ENCODE results near the gene LRRC8E.

Gene LRRC8E

GRCh38 chr19:7900401-7900870, 12.1 kb downstream of the LRRC8E start:
- TF ChIP-seq GATA2 (IDR thresholded peaks at IDR 0.05; ENCODE audit: low read depth, low read length) (no peak), GATA3 (IDR thresholded peaks at IDR 0.05; ENCODE audit: low read depth, low read length) (no peak)

- TF ChIP-seq GATA2 (IDR thresholded peaks at IDR 0.05; ENCODE audit: low read depth, low read length) (no peak), GATA3 (IDR thresholded peaks at IDR 0.05; ENCODE audit: low read depth, low read length) (no peak)
Measured at GRCh38 chr19:7900931-7901330, 12.6 kb downstream of the LRRC8E start.

- TF ChIP-seq GATA3 (IDR thresholded peaks at IDR 0.05; ENCODE audit: low read depth, low read length) (no peak), GATA2 (IDR thresholded peaks at IDR 0.05; ENCODE audit: low read depth, low read length) (no peak)
Measured at GRCh38 chr19:7901337-7901736, 13.0 kb downstream of the LRRC8E start.

- TF ChIP-seq GATA2 (IDR thresholded peaks at IDR 0.05; ENCODE audit: low read depth, low read length) = no peak
- TF ChIP-seq GATA3 (IDR thresholded peaks at IDR 0.05; ENCODE audit: low read depth, low read length) = no peak
Measured at GRCh38 chr19:7902796-7903243, 14.5 kb downstream of the LRRC8E start.

- TF ChIP-seq GATA3 (IDR thresholded peaks at IDR 0.05; ENCODE audit: low read depth, low read length) (no peak), GATA2 (IDR thresholded peaks at IDR 0.05; ENCODE audit: low read depth, low read length) (no peak; the same call in 1 of the 2 replicates)
Measured at GRCh38 chr19:7903244-7904073, 15.1 kb downstream of the LRRC8E start, which contains the start of gene MAP2K7. Gene MAP2K7, plus strand, starts transcription at chr19:7903877. Its CDS starts 68 bp downstream, at chr19:7903945.

- no peak for TF ChIP-seq GATA3 (IDR thresholded peaks at IDR 0.05; ENCODE audit: low read depth, low read length)
Measured at GRCh38 chr19:7904074-7905020, 16.0 kb downstream of the LRRC8E start.

DNA sequence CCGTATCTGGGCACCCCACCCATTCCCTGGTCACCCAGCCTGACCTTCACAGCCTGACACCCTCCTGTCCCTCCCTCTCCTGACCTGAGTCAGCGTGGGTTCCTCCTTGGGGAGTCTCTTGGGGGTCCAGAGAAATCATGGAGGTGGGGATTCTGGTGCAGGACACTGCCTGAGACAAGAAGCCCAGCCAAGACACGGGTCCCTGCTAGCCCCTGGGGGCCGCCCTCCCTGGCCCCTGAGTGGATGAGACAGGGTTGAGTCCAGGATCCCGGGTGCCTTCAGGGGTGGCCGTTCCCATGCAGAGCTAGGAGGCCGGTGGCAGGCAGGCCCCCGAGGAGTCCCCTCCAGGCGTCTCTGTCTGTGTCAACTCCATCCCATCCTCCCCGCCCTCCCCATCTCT, 17.0 kb downstream of the LRRC8E start:
- TF ChIP-seq GATA2 (IDR thresholded peaks at IDR 0.05; ENCODE audit: low read depth, low read length) = no peak
- TF ChIP-seq GATA3 (IDR thresholded peaks at IDR 0.05; ENCODE audit: low read depth, low read length) = no peak

- TF ChIP-seq GATA3 (IDR thresholded peaks at IDR 0.05; ENCODE audit: low read depth, low read length) (no peak), GATA2 (IDR thresholded peaks at IDR 0.05; ENCODE audit: low read depth, low read length) (no peak)
Measured at GRCh38 chr19:7905859-7906258, 17.5 kb downstream of the LRRC8E start.

DNA sequence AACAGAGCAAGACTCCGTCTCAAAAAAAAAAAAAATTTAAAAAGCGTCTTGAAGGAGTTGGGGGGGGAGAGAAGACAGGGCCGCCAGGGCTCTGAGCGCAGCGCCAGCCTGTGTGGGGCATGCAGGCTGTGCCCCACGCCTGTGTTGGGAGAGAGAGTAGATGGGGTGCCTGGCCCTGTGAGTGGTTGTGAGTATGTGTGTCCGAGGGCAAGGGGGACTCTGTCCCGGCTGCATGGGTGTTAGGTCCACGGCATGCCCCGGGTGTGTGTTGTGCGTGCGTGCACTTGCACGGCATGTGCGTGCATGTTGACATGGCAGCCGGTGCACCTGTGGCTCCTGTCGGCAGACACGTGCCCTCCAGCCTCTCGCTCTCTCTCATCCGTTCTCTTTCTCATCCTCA, 18.8 kb downstream of the LRRC8E start:
- TF ChIP-seq GATA3 (IDR thresholded peaks at IDR 0.05; ENCODE audit: low read depth, low read length) = no peak
- TF ChIP-seq GATA2 (IDR thresholded peaks at IDR 0.05; ENCODE audit: low read depth, low read length) = no peak

DNA sequence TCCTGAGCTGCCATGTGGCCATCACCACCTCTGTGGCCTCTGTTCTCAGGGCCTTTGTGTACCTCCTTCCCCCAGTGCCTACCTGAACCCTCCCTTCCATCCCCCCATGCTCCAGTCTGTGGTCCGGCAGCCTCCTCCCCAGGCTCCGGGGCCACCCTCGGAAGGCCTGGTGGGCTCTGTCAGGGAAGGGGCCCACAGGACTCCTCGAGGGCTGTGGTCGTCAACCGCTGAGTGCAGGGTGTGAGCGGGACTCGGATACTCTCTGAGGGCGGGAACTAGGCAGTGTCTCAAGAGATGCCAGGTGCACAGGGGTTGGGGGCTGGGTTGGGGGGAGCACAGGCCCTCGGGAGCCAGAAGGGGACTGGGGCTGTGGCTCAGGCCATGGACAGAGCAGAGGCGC, 19.2 kb downstream of the LRRC8E start:
- TF ChIP-seq GATA2 (IDR thresholded peaks at IDR 0.05; ENCODE audit: low read depth, low read length) (no peak), GATA3 (IDR thresholded peaks at IDR 0.05; ENCODE audit: low read depth, low read length) (no peak)

DNA sequence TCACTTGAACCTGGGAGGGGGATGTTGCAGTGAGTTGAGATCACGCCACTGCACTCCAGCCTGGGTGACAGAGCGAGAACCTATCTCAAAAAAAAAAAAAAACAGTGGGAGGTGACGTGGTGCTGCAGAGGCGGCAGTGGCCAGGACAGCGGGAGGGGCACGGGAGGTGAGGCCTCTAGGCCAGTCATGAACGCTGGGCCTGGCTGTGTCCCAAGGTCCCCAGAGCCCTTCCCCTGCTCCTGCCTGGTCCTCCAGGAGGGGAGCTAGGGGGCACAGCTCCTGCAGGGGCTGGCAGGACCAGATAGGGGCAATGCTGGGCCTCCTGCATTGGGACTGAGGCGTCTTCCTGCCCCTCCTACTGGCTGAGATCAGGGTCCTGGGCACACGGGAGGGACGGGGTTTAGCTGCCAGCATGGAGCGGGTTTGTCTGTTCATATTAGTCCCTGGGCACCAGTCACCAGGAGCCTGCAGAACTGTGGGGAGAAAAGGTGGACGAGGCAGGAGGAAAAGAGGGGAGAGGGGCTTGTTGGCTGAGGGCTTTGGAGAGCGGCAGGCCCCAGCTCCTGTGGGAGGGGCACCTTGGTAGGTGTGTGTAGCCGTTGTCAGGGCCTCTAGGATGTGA, 19.9 kb downstream of the LRRC8E start:
- TF ChIP-seq GATA2 (IDR thresholded peaks at IDR 0.05; ENCODE audit: low read depth, low read length) = no peak
- TF ChIP-seq GATA3 (IDR thresholded peaks at IDR 0.05; ENCODE audit: low read depth, low read length) = no peak

DNA sequence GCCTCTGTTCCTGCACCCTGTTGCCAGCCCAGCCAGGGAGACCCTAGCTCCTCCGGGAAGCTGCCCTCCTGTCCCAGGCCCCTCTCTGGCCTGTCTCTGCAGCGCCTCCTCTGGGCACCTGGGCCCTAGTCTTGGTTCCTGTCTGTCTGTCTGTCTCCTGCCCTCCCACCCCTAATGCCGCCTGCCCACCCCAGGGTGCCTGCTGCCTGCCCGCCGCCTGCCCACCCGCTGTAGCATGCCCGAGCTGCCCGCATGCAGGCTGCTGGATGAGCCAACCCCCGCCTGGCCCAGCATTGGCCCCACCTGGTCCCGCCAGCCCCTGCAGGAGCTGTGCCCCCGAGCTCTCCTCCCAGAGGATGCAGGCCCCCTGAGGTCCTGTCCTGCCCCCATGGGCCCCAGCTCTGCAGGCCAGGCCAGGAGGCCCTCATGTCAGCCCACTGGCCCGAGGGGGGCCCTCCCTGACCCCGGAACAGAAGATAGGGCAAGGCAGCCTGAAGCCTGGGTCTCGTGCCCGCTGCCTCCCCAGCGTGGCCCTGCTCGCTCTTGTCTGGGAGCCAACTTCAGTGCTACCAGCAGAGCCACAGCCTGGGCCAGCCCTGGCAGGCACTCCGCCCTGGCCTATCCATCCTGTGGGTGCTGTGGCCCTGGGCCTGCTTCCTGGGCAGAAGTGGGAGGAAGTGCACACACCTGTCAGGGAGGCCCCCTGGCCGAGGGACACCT, 20.6 kb downstream of the LRRC8E start:
- no peak for TF ChIP-seq GATA3 (IDR thresholded peaks at IDR 0.05; ENCODE audit: low read depth, low read length)
- no peak for TF ChIP-seq GATA2 (IDR thresholded peaks at IDR 0.05; ENCODE audit: low read depth, low read length)

GRCh38 chr19:7909471-7910067, 21.3 kb downstream of the LRRC8E start:
- TF ChIP-seq GATA3 (IDR thresholded peaks at IDR 0.05; ENCODE audit: low read depth, low read length) (no peak), GATA2 (IDR thresholded peaks at IDR 0.05; ENCODE audit: low read depth, low read length) (no peak)
